HCT116 (cell line): ENCODE results near the gene MANBA. TPM values are rescaled to one million over a fixed set of nuclear protein-coding genes. Genes with fewer than 3 reads are reported as not detected.

Experiments
- ATAC-seq: fragments of 200-7000 bp; cut with Tn5 transposase; 2 replicates; pipeline ENCODE4 v1.9.1; 2020; ENCODE audit warnings: mild to moderate bottlenecking, moderate library complexity
- BruUV-seq: library from RNA; stranded (reverse); fragments of 400-500 nt; replicated peaks from 2 replicates; lab custom pipeline; 2021; lab: Mats Ljungman, UMichigan
- CTCF ChIA-PET: fragments of 300-600 bp; sonication (Branson Sonifier 250); formaldehyde crosslinking; loops from one replicate; lab custom pipeline; 2021; ENCODE audit warnings: antibody characterized with exemption; lab: Charles Lee
- POLR2A ChIA-PET: fragments of 300-600, 350-600 bp; sonication (Branson Sonifier 250); formaldehyde crosslinking; loops from one replicate; lab custom pipeline; 2021; ENCODE audit warnings: antibody characterized with exemption; lab: Charles Lee
- RAD21 ChIA-PET, 2 experiments: fragments of 300-600 bp; sonication (Branson Sonifier 250); formaldehyde crosslinking; loops; one replicate each; lab custom pipeline; 2023; ENCODE audit warnings: low total read pairs in 2 of 2; ENCODE audit not compliant: uncharacterized antibody in 2 of 2, unreplicated experiment in 2 of 2, low non-redundant PET in 1 of 2; lab: Charles Lee
- DNase-seq: peaks from one replicate; pipeline ENCODE4 v3.0.0-alpha.2; 2010; ENCODE audit warnings: low read depth, low spot score
- H2AFZ ChIP-seq: fragments of 200-600 bp; shearing (Covaris generic), sonication (generic); 2 replicates; pipeline ENCODE4 v1.6.1; 2017; ENCODE audit warnings: low read depth, mixed run types, mixed read lengths, antibody characterized with exemption, low read length; ENCODE audit not compliant: poor library complexity, severe bottlenecking
- H3K27ac ChIP-seq: 2 replicates; pipeline ENCODE4 v1.5.1; 2012; ENCODE audit warnings: low read depth, low read length
- H3K27me3 ChIP-seq: fragments of 200-600 bp; sonication (generic); 2 replicates; pipeline ENCODE4 v1.6.1; 2016; ENCODE audit warnings: mixed run types, low read length, mixed read lengths; ENCODE audit not compliant: insufficient read depth
- H3K36me3 ChIP-seq, 2 experiments: fragments of 200-500 bp in 1 of 2; fragments of 200-600 bp in 1 of 2; sonication (Bioruptor generic) in 1 of 2; sonication (generic) in 1 of 2; 2 replicates each; pipeline versions ENCODE4 v1.5.1 to v1.6.1; 2014 to 2016; ENCODE audit warnings: low read length in 2 of 2, inconsistent platforms in 1 of 2, mixed read lengths in 1 of 2, mixed run types in 1 of 2; ENCODE audit not compliant: insufficient read depth in 2 of 2, control insufficient read depth in 1 of 2
- H3K4me1 ChIP-seq, 2 experiments: fragments of 200-600 bp in 1 of 2; sonication (generic) in 1 of 2; 2 replicates each; pipeline versions ENCODE4 v1.5.1 to v1.6.1; 2012 to 2017; ENCODE audit warnings: low read length in 2 of 2, inconsistent platforms in 1 of 2, mild to moderate bottlenecking in 1 of 2, mixed read lengths in 1 of 2, mixed run types in 1 of 2, moderate library complexity in 1 of 2; ENCODE audit not compliant: insufficient read depth in 2 of 2, control insufficient read depth in 1 of 2
- H3K4me2 ChIP-seq: fragments of 200-600 bp; sonication (generic); 2 replicates; pipeline ENCODE4 v1.6.1; 2017; ENCODE audit warnings: mixed run types, low read length, mixed read lengths
- H3K4me3 ChIP-seq, 2 experiments: fragments of 200-600 bp in 1 of 2; sonication (generic) in 1 of 2; replicated peaks in 1 of 2; 2 replicates each; pipeline ENCODE4 v1.5.1; 2011 to 2016; ENCODE audit warnings: low read length in 2 of 2, control low read depth in 1 of 2, low read depth in 1 of 2, mild to moderate bottlenecking in 1 of 2, mixed read lengths in 1 of 2, mixed run types in 1 of 2
- H3K79me2 ChIP-seq: fragments of 200-600 bp; sonication (generic); 2 replicates; pipeline ENCODE4 v1.6.1; 2017; ENCODE audit warnings: mild to moderate bottlenecking, mixed run types, low read length, moderate library complexity, mixed read lengths; ENCODE audit not compliant: insufficient read depth
- H3K9ac ChIP-seq: fragments of 200-600 bp; sonication (generic); 2 replicates; pipeline ENCODE4 v1.6.1; 2016; ENCODE audit warnings: low read length, mixed read lengths
- H3K9me2 ChIP-seq: fragments of 200-600 bp; sonication (generic), shearing (Covaris generic); 2 replicates; pipeline ENCODE4 v1.6.1; 2017; ENCODE audit warnings: mixed run types, mild to moderate bottlenecking, moderate library complexity; ENCODE audit not compliant: insufficient read depth
- H3K9me3 ChIP-seq, 2 experiments: fragments of 200-500 bp in 1 of 2; fragments of 200-600 bp in 1 of 2; sonication (Bioruptor generic) in 1 of 2; sonication (generic) in 1 of 2; 2 replicates each; pipeline ENCODE4 v1.6.1; 2014 to 2017; ENCODE audit warnings: low read length in 2 of 2, mixed read lengths in 2 of 2, inconsistent platforms in 1 of 2, low read depth in 1 of 2, mild to moderate bottlenecking in 1 of 2, mixed run types in 1 of 2, moderate library complexity in 1 of 2; ENCODE audit not compliant: control insufficient read depth in 1 of 2, insufficient read depth in 1 of 2
- H4K20me1 ChIP-seq: fragments of 200-600 bp; sonication (generic), shearing (Covaris generic); 2 replicates; pipeline ENCODE4 v1.6.1; 2017; ENCODE audit warnings: mixed run types, mild to moderate bottlenecking, moderate library complexity; ENCODE audit not compliant: insufficient read depth
- CBX3 ChIP-seq: IDR thresholded peaks from 2 replicates; pipeline ENCODE4 v1.6.1; 2012; ENCODE audit warnings: low read depth
- EGR1 ChIP-seq: IDR thresholded peaks from 2 replicates; pipeline ENCODE4 v1.6.1; 2012; ENCODE audit warnings: low read depth
- EZH2 ChIP-seq: fragments of 200-600 bp; sonication (generic); IDR thresholded peaks from 2 replicates; pipeline ENCODE4 v1.6.1; 2017; ENCODE audit warnings: antibody characterized with exemption, mixed run types
- JUND ChIP-seq: IDR thresholded peaks from 2 replicates; pipeline ENCODE4 v1.6.1; 2012
- POLR2A ChIP-seq: IDR thresholded peaks from 2 replicates; pipeline ENCODE4 v1.7.0; 2011; ENCODE audit warnings: borderline replicate concordance; ENCODE audit not compliant: insufficient read depth, insufficient read length; ENCODE audit errors: extremely low read depth
- POLR2AphosphoS5 ChIP-seq: IDR thresholded peaks from 2 replicates; pipeline ENCODE4 v1.6.1; 2011; ENCODE audit warnings: mild to moderate bottlenecking, low read depth, low read length, moderate library complexity
- RAD21 ChIP-seq: IDR thresholded peaks from 2 replicates; pipeline ENCODE4 v1.6.1; 2012; ENCODE audit warnings: low read depth, mild to moderate bottlenecking
- SIN3A ChIP-seq: IDR thresholded peaks from 2 replicates; pipeline ENCODE4 v1.6.1; 2012; ENCODE audit warnings: low read depth
- SP1 ChIP-seq: IDR thresholded peaks from 2 replicates; pipeline ENCODE4 v1.6.1; 2012; ENCODE audit warnings: low read depth
- SRF ChIP-seq: IDR thresholded peaks from 2 replicates; pipeline ENCODE4 v1.6.1; 2012; ENCODE audit warnings: low read depth
- TCF7L2 ChIP-seq: IDR thresholded peaks from 2 replicates; pipeline ENCODE4 v1.7.0; 2011; ENCODE audit warnings: borderline replicate concordance, inconsistent platforms; ENCODE audit not compliant: insufficient read depth, insufficient read length; ENCODE audit errors: extremely low read depth
- intact Hi-C: fragments of 100-400 bp; cut with micrococcal nuclease; formaldehyde crosslinking; loops from 2 replicates; pipeline ENCODE4 v1.10.0; 2022
- total RNA-seq: library from RNA; stranded (reverse); gene quantifications from one replicate; pipeline ENCODE4 v1.2.1, GENCODE V29; 2021; ENCODE audit not compliant: unreplicated experiment
- TF ChIP-seq, protein P1 (sequence below): IDR thresholded peaks from 2 replicates; pipeline ENCODE4 v1.6.1; 2012

Gene MANBA
- total RNA-seq, 1 experiment from 2014 or later: 21.3 TPM

DNA sequence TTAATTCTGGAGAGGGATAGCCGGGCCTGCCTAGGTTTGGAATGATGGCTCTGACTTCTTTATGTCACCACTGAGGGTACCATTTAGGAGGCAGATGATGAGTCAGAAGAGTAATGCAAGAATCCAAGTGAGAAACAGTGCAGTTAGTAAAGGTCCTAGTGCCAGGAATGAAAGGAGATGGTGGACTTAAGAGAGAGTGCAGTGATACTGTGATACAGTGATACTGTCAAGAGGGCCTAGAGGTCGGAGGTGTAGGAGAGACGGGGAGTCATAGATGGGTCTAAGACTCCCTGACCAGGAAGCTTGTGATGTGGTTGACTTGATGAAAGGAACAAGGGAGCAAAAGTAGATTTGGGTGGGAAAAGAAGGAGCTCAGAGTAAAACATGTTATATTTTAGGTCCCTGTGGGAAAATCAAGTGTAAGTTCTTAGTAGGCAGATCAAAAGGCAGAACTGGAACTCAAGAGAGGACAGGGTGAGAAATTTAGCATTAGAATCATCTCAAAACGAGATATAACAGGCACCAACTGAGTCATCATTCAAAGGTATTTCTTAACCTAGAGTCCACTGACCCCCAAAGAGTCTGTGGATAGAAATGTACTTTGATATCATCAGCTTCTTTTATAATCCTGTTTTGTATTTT, 174.6 kb downstream of the MANBA start:
- RAD21 ChIA-PET: no interaction called here
- ATAC-seq: no peak
- no peaks in the 10 kb centered on the region; a peak in 1 of 4 replicates for H3K9me3 ChIP-seq
- H3K79me2 ChIP-seq: no peaks in the 10 kb centered on the region
- no peak overlapping the region for H3K27ac ChIP-seq
- BruUV-seq: no TSS peak
- no peak overlapping the region for H3K9ac ChIP-seq
- no peaks in the 10 kb centered on the region for H3K4me1 ChIP-seq
- no peak for DNase-seq
- H3K9me2 ChIP-seq: no peaks in the 10 kb centered on the region
- no peaks in the 10 kb centered on the region for H4K20me1 ChIP-seq
- H3K36me3 ChIP-seq: peaks cover 0 to 2% of the 10 kb centered on the region in 2 experiments; a peak in 1 of 4 replicates
- POLR2A ChIA-PET: no interaction called here
- no peak overlapping the region for H3K4me3 ChIP-seq
- H3K27me3 ChIP-seq: no peaks in the 10 kb centered on the region
- CTCF ChIA-PET: no interaction called here
- intact Hi-C loops: no loop called here
- no peak overlapping the region for H3K4me2 ChIP-seq
- TF ChIP-seq, protein P1, sequence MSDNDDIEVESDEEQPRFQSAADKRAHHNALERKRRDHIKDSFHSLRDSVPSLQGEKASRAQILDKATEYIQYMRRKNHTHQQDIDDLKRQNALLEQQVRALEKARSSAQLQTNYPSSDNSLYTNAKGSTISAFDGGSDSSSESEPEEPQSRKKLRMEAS: no peak
- H2AFZ ChIP-seq: no peak overlapping the region

DNA sequence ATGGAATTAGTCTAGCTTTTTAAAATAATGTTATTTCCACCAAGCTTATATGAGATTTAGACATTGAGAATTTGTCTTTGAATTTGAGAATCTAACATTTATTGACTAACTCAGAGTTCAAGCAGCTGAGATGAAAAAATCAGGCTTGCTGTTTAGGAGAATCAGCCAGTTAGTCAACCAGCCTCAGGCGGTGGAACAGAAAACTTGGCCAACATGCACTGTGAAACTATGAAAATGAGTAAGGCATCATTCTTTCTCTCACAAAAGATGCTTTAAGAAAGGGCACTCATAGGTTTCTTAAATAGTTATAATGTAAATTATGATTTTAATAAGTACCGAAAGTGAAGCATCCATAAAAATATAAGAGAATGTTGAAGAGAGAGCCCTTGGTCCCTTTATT, 175.4 kb downstream of the MANBA start:
- H4K20me1 ChIP-seq: no peaks in the 10 kb centered on the region
- no peaks in the 10 kb centered on the region for H3K27me3 ChIP-seq
- H3K27ac ChIP-seq: no peak overlapping the region
- BruUV-seq: no TSS peak
- ChIA-PET RAD21 (no interaction called here), CTCF (no interaction called here), POLR2A (no interaction called here)
- H3K36me3 ChIP-seq: peaks cover 0 to 2% of the 10 kb centered on the region in 2 experiments; a peak in 1 of 4 replicates
- H3K9me3 ChIP-seq: no peaks in the 10 kb centered on the region
- no peak overlapping the region for H3K9ac ChIP-seq
- H2AFZ ChIP-seq: no peak overlapping the region
- no peak for ATAC-seq
- no peaks in the 10 kb centered on the region for H3K79me2 ChIP-seq
- TF ChIP-seq POLR2AphosphoS5: no peak
- TF ChIP-seq POLR2A: no peak
- no peak for TF ChIP-seq JUND
- no peak for TF ChIP-seq CBX3
- no peak for TF ChIP-seq SRF
- TF ChIP-seq RAD21: no peak
- no peak for TF ChIP-seq EZH2
- no peak for TF ChIP-seq SIN3A
- TF ChIP-seq TCF7L2: no peak
- no peak for TF ChIP-seq EGR1
- no peak for TF ChIP-seq SP1
- DNase-seq: no peak
- intact Hi-C loops: no loop called here
- H3K4me1 ChIP-seq: no peaks in the 10 kb centered on the region
- H3K9me2 ChIP-seq: no peaks in the 10 kb centered on the region
- no peak overlapping the region for H3K4me2 ChIP-seq
- no peak overlapping the region for H3K4me3 ChIP-seq
